ENCODE data around the gene TSC22D3. TPM values are rescaled to one million over a fixed set of nuclear protein-coding genes. Genes with fewer than 3 reads are reported as not detected.

TSC22D3 gene
- polyA plus RNA-seq (2012; ENCODE audit: insufficient read length, low read depth), result 8.3 TPM

- TF ChIP-seq FOXP2 (optimal IDR thresholded peaks at IDR 0.05; ENCODE audit: borderline replicate concordance, extremely low read depth, extremely low read length, insufficient read depth) (peak; percentile 20), REST (IDR thresholded peaks at IDR 0.05; ENCODE audit: insufficient read depth in 1 of 2, low read depth in 2 of 2, low read length in 2 of 2) (no peak)
Measured at GRCh38 chrX:107775734-107776511, at the start of gene TSC22D3. TSC22D3 (minus strand) TSS chrX:107775787; CDS start chrX:107775419, 368 bp downstream.

GRCh38 chrX:107823456-107823855 lies 47.9 kb upstream of the TSC22D3 start:
- TF ChIP-seq FOXP2 (optimal IDR thresholded peaks at IDR 0.05; ENCODE audit: borderline replicate concordance, extremely low read depth, extremely low read length, insufficient read depth) (no peak), POLR2AphosphoS5 (IDR thresholded peaks at IDR 0.05; ENCODE audit: low read depth, low read length) (no peak), REST (IDR thresholded peaks at IDR 0.05; ENCODE audit: insufficient read depth in 1 of 2, low read depth in 2 of 2, low read length in 2 of 2) (no peak), SIN3A (IDR thresholded peaks at IDR 0.05; ENCODE audit: borderline replicate concordance, insufficient read depth, low read length) (no peak), TAF1 (IDR thresholded peaks at IDR 0.05; ENCODE audit: borderline replicate concordance, insufficient read depth, low read length) (no peak)

GRCh38 chrX:107823042-107823441 lies 47.5 kb upstream of the TSC22D3 start:
- TF ChIP-seq REST (IDR thresholded peaks at IDR 0.05; ENCODE audit: insufficient read depth in 1 of 2, low read depth in 2 of 2, low read length in 2 of 2) (no peak), TAF1 (IDR thresholded peaks at IDR 0.05; ENCODE audit: borderline replicate concordance, insufficient read depth, low read length) (no peak), POLR2AphosphoS5 (IDR thresholded peaks at IDR 0.05; ENCODE audit: low read depth, low read length) (no peak), FOXP2 (optimal IDR thresholded peaks at IDR 0.05; ENCODE audit: borderline replicate concordance, extremely low read depth, extremely low read length, insufficient read depth) (no peak), SIN3A (IDR thresholded peaks at IDR 0.05; ENCODE audit: borderline replicate concordance, insufficient read depth, low read length) (no peak)

GRCh38 chrX:107818900-107819521 lies 43.4 kb upstream of the TSC22D3 start:
- TF ChIP-seq POLR2AphosphoS5 (IDR thresholded peaks at IDR 0.05; ENCODE audit: low read depth, low read length) (no peak), REST (IDR thresholded peaks at IDR 0.05; ENCODE audit: insufficient read depth in 1 of 2, low read depth in 2 of 2, low read length in 2 of 2) (no peak), SIN3A (IDR thresholded peaks at IDR 0.05; ENCODE audit: borderline replicate concordance, insufficient read depth, low read length) (no peak), TAF1 (IDR thresholded peaks at IDR 0.05; ENCODE audit: borderline replicate concordance, insufficient read depth, low read length) (no peak), FOXP2 (optimal IDR thresholded peaks at IDR 0.05; ENCODE audit: borderline replicate concordance, extremely low read depth, extremely low read length, insufficient read depth) (no peak)

All from PFSK-1 (cell line).